GM21529 (cell line): ENCODE data around the gene CDRT4.

Experiments used
- ATAC-seq: cut with Tn5 transposase; IDR thresholded peaks from one replicate; pipeline ENCODE4 v1.9.1; 2021; ENCODE audit not compliant: unreplicated experiment

CDRT4 gene

GRCh38 chr17:15492791-15493692 is 25.6 kb upstream of the CDRT4 start:
- ATAC-seq, result no peak

- no peak for ATAC-seq
These were observed 24.8 kb upstream of the CDRT4 start for GRCh38 chr17:15492186-15492585.

- no peak for ATAC-seq
These were observed 23.3 kb upstream of the CDRT4 start for GRCh38 chr17:15490634-15491261.

GRCh38 chr17:15488557-15488956 is 21.1 kb upstream of the CDRT4 start:
- ATAC-seq, result no peak

- no peak for ATAC-seq
These were observed 17.6 kb upstream of the CDRT4 start for GRCh38 chr17:15485045-15485444.

- ATAC-seq, result no peak
These were observed 16.0 kb upstream of the CDRT4 start for GRCh38 chr17:15483431-15483830.

GRCh38 chr17:15482476-15482875 is 15.1 kb upstream of the CDRT4 start:
- ATAC-seq, result no peak

- ATAC-seq, result no peak
These were observed 14.1 kb upstream of the CDRT4 start for GRCh38 chr17:15481481-15481880.

GRCh38 chr17:15480204-15480603 is 12.8 kb upstream of the CDRT4 start:
- no peak for ATAC-seq

GRCh38 chr17:15479703-15480102 is 12.3 kb upstream of the CDRT4 start:
- ATAC-seq, result no peak

GRCh38 chr17:15478845-15479244 is 11.4 kb upstream of the CDRT4 start:
- no peak for ATAC-seq

GRCh38 chr17:15475631-15476354 is 8.4 kb upstream of the CDRT4 start:
- no peak for ATAC-seq

GRCh38 chr17:15472891-15473290 is 5.5 kb upstream of the CDRT4 start:
- no peak for ATAC-seq

GRCh38 chr17:15470536-15470935 is 3.1 kb upstream of the CDRT4 start:
- ATAC-seq, result no peak

- ATAC-seq, result no peak
These were observed 1.8 kb upstream of the CDRT4 start for GRCh38 chr17:15469260-15469659.

GRCh38 chr17:15468126-15468525 is 705 bp upstream of the CDRT4 start:
- ATAC-seq, result no peak

GRCh38 chr17:15466131-15466530 is 1.3 kb downstream of the CDRT4 start:
- no peak for ATAC-seq

GRCh38 chr17:15465045-15465701 is 2.2 kb downstream of the CDRT4 start:
- no peak for ATAC-seq

- ATAC-seq, result no peak
These were observed 3.0 kb downstream of the CDRT4 start for GRCh38 chr17:15464231-15464985.

GRCh38 chr17:15462976-15463772 is 4.2 kb downstream of the CDRT4 start:
- ATAC-seq, result no peak
